Activated CD4-positive, alpha-beta T cell treated with anti-CD3 and anti-CD28 coated beads, Interleukin-10, Interleukin-2, amounts not matched to agents 100 ng/mL and 50 ng/mL, durations not matched to agents 16 hours and 8 hours (primary cell): Measurements from ENCODE around the gene FOXO1.

Experiments
- DNase-seq: peaks from one replicate; pipeline ENCODE4 v3.0.0-alpha.2; 2020

FOXO1 gene

DNA sequence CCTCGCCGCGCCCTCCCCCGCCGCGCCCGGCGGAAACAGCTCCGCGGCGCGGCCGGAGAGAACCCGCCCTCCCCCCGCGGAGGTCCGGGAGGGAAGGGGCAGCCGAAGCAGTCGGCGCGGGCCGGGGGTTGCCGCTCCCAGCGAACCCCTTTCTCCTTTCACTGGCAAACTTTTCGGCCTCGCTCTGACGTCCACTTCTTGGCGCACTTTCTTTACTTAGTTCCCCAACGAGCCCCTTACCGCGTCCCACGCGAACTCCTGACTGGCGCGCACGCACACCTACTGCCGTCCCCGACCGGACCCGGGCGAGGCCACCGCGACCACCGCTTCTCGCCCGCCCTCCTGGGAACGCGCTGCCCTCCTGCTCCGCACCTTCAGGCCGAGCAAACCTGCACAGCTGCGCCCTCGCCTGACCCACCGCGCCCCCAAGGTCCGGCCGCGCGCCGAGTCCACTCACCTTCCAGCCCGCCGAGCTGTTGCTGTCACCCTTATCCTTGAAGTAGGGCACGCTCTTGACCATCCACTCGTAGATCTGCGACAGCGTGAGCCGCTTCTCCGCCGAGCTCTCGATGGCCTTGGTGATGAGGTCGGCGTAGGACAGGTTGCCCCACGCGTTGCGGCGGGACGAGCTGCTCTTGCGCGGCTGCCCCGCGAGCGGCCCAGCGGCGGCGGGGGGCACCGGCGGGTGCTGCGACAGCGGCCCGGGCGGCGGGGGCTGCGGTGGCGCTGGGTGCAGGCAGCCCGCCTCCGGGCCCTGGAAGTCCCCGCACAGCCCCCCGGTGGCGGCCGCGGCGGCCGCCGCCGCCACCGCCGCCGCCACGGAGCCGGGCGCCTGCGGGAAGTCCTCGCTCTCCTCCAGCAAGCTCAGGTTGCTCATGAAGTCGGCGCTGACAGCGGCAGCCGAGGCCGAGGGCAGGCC is 1.1 kb downstream of the FOXO1 start:
- peak; percentile 52 for DNase-seq

DNA sequence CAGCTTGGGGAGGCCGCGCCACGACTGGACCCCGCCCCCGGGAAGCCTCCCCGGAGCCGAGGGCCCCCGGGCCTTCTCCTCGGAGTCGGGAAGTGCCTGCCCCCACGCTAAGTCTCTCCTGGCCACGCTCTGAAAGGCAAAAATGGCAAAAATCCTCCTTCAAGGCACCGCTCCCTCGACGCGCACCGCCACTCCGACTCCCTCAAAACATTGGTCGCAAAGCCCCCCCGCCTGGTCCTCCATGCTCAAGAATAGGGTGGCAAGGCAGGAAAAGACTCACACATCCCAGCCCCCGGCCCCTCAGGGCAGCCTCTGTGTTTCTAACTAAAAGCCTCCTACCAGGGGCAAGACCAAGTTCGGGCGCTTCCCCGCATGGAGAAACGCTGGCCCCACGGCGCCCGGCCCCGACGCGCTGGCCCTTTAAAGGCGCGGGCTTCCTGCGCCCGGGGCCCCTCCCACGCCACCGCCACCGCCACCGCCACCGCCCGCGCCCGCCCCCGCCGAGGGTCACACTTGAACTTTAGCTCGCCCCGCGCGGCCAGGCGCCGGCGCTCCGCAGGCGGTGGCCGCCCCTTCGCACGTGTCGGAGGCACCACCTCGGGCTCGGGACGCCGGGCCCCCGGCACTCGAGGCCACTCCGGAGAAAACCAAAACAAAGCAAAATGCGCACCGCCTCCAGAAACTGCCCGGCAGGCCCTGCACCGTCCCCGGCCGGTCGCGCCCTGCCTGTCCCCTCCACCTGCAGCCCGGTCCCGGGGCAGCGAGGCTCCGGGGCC is 1.9 kb downstream of the FOXO1 start:
- DNase-seq = peak; percentile 76

GRCh38 chr13:40664100-40664349 is 2.4 kb downstream of the FOXO1 start:
- peak; percentile 88 for DNase-seq

DNA sequence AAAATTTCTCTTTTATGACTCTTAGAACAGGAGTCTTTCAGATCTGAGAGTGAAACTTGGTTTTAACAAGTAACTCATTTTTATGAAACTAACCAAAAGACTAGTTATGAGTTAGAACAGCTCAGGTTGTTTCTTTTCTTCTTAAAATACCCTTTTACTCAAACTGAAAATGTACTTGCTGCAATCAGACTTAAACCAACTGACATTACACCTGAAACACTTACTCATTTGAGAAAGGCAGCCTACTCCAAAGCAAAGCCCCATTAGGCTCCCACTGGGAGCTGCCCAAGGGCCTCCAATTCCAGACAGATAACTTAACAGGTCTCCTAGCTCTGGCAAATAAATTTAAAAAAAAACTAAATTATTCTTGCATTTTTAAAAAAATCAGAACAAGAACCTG is 3.6 kb downstream of the FOXO1 start:
- peak; percentile 87 for DNase-seq

DNA sequence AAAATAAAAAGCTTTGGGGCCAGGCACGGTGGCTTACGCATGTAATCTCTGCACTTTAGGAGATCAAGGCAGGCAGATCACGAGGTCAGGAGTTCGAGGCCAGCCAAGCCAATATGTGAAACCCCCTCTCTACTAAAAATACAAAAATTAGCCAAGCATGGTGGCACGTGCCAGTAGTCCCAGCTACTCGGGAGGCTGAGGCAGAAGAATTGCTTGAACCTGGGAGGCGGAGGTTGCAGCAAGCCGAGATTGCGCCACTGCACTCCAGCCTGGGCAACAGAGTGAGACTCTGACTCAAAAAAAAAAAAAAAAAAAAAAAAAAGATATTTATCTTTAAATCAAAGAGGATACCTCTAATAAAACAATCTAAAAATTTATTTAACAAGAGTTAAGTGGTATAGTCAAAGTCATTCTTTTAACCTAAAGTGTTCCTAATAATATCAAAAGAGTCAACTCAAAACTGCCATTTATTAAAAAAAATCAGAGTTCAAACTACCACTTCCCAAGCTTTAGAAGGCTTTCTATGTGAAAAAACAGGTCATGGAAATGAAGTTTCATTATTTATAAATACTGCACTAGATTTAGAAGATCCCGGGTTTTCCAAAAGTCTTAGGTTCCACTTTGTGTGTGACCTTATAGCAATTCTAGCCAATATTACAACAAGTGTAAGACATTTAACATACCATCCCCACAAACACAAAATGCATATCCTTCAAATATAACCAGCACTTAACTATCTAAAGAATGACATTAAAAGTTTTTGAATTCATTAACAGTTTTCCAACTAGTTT is 4.4 kb downstream of the FOXO1 start:
- no peak for DNase-seq

- DNase-seq = no peak
These were observed 5.7 kb downstream of the FOXO1 start for GRCh38 chr13:40660692-40661091.

DNA sequence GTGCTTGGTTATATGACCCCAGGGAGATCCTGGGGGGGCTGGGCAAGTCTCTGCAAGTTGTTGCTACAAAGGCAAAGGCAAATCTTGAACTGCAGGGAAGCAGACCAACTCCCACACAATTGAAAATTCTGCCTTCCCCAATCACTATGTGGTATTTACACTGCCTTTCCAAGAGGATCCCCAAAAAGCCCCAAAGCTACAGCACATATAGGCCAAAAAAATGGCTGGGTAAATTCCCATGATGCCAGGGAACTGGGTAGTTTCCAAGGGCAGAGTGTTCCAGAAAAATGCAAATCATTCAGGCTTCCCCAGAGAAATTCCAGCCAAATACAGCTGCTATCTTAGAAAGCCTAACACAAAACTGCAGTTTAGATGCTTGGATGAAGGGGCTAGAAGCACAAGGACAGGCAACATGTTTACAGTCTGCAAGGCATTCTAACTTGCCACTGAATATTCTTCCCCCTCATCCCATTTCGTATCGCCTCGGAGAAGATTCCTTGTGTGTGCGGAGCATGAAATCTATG is 6.2 kb downstream of the FOXO1 start:
- DNase-seq = no peak

DNA sequence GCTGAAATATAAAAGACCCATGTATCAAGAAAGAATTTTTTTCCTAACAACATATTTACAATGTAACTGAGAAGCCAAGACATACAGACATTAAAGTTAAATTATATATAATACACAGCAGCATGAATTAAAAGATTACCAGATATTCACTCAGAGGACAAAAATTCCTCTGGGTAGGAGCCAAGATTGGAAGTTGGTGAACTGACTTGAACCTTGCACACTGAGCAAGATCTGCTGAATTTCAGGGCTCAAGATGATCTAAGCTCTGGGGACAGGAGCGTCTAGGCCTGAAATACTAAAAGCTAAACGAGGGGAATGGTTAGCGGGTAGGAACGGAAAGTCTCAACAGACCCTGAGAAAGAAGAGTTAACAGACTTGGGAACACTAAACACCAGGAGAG is 8.5 kb downstream of the FOXO1 start:
- no peak for DNase-seq

DNA sequence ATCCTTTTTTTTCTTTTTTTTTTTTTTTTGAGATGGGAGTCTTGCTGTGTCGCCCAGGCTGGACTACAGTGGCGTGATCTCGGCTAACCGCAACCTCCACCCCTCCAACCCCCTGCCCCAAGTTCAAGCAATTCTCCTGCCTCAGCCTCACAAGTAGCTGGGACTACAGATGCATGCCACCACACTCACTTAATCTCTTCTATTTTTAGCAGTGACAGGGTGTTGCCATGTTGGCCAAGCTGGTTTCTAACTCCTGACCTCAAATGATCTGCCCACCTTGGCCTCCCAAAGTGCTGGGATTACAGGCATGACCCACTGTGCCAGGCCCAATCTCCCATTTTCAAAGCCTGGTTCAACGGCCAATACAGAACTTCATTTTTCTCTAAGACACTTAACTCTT is 9.1 kb downstream of the FOXO1 start:
- DNase-seq = no peak

DNA sequence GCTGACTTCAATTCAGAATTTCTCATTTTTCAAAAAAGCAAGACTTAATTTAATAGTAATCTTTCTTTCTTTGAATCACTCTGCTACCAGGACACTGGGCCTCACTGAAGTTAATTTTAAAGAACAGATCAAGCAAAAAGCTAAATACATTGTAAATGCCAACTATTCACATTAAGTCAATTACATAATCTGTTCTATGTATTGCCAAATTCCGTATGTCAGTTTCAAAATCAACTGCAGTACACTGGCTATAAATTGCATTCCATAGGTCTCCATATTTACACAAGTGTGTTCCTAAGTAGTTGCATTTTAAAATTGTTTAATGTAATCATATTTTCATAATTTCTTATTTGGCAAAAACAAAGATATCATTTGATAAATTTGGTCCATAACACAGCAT is 10.1 kb downstream of the FOXO1 start:
- no peak for DNase-seq

DNA sequence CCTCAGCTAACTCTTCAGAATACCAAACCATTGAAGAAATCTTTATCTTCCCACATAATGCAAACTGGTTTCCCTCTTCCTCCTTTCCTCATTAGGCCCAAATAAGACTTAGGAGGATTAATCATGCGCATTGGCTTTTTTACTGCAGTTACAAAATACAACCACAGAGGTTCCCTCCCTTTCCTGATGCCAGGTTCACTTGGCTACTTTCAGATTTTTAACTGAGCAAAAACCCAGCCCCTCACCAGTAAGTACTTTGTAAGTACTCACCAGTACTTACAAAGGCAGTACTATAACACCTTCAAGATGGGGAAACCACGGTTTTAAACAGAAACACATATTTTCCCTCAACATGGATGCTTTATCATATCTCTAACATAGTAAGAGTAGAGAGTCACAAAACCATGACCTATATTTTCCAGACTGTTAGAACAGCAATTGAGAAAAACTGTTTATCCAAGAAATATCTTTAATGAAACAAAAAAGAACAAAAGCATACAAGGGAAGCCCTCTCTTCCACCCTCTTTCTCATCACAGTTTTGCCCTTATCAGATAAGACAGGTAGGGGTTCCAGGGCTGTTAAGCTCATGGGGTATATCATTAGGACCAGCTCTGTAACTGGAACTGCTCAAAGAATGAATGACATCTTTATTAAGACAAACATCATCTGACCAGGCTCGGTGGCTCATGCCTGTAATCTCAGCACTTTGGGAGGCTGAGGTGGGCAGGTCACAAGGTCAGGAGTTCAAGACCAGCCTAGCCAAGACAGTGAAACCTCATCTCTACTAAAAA is 12.7 kb downstream of the FOXO1 start:
- DNase-seq = peak; percentile 54

- DNase-seq = no peak
These were observed 13.9 kb downstream of the FOXO1 start for GRCh38 chr13:40652588-40652940.

- no peak for DNase-seq
These were observed 14.4 kb downstream of the FOXO1 start for GRCh38 chr13:40651866-40652587.

DNA sequence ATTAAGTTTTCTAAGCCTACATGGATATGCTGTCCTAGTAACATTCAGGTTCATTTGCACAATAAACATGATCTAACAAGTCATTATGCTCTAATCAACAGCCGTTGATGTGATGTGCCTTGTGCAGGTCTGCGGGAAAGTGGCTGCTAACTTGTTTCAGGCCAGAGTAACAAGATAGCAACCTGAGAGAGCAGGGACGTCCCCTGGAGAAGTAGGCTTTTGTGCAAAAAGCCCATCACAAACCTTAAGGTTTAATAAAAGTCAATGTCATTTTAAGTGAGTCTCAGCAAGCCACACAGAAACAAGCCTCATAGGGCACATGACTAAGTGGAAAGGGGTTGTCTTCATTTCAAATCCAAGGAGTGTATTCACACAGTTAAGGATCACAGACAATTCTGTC is 17.6 kb downstream of the FOXO1 start:
- no peak for DNase-seq

GRCh38 chr13:40648040-40648439 is 18.4 kb downstream of the FOXO1 start:
- no peak for DNase-seq

DNA sequence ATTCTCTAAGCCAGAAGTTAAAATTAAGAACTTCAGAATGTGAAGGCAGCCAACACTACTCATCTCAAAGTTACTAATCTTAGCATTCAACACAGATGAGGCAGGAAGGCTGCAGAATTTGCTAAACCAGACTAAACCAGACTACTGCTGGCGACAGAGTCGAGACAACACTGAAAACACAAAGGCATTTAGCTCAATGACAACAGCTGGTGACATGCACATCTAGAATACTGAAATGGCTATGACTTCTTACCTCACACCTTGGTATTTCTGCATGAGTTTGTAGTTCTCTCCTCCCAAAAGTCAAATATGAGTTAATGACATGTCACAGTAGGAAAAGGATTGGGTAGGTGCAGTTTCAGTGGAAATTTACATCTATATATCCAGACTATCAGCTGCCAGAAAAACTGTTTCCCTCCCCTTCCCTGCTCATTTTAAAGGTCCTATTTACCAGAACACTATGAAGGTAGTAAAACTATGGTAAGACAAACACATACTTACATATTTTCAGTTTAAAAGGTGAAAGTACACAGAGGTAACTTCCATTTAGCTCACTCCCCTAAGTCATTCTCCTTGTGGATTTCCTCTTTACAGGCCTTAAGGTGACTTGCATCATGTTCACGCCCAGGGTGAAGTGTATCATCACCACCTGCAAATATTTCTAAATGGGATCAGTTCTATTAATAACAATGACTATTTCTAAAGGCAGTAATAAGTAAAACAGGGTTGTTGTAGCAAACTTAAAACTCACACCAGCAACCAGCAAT is 21.4 kb downstream of the FOXO1 start:
- peak; percentile 39 for DNase-seq

GRCh38 chr13:40640845-40641458 is 25.5 kb downstream of the FOXO1 start:
- DNase-seq = peak; percentile 54

- no peak for DNase-seq
These were observed 26.2 kb downstream of the FOXO1 start for GRCh38 chr13:40640202-40640601.

GRCh38 chr13:40639221-40639681 is 27.2 kb downstream of the FOXO1 start:
- DNase-seq = no peak

- no peak for DNase-seq
These were observed 28.8 kb downstream of the FOXO1 start for GRCh38 chr13:40637643-40638042.
